Bronchial epithelial cell (primary cell): Measurements from ENCODE around the gene RNASEH1. TPM values are rescaled to one million over a fixed set of nuclear protein-coding genes. Genes with fewer than 3 reads are reported as not detected.

Experiments used
- DNase-seq: peaks from one replicate; pipeline ENCODE4 v3.0.0-alpha.2; 2010; ENCODE audit warnings: low read depth
- FAIRE-seq: peaks from 2 replicates; lab custom pipeline; 2011; peaks lifted over from hg19 to GRCh38; lab: Jason Lieb, UNC
- H3K27me3 ChIP-seq: 2 replicates; pipeline ENCODE4 v1.5.1; 2011; ENCODE audit warnings: low read length; ENCODE audit not compliant: control insufficient read depth, insufficient read depth
- H3K36me3 ChIP-seq: 2 replicates; pipeline ENCODE4 v1.5.1; 2011; ENCODE audit warnings: low read length; ENCODE audit not compliant: control insufficient read depth, insufficient read depth
- H3K4me3 ChIP-seq: 2 replicates; pipeline ENCODE4 v1.5.1; 2011; ENCODE audit warnings: mild to moderate bottlenecking, low read depth, low read length, control low read depth
- total RNA-seq: library from RNA; depleted of rRNA; stranded (reverse); fragments of >200 nt; gene quantifications from 2 replicates; pipeline ENCODE4 v1.2.1, GENCODE V29; 2014
- TF ChIP-seq, protein P1 (sequence below): IDR thresholded peaks from 2 replicates; pipeline ENCODE4 v1.5.1; 2011; ENCODE audit warnings: mild to moderate bottlenecking, moderate library complexity, low read length, control low read depth, inconsistent platforms; ENCODE audit not compliant: insufficient read depth, severe bottlenecking

The RNASEH1 gene
- total RNA-seq, 1 donor from 2014 or later: 51.9 TPM

DNA sequence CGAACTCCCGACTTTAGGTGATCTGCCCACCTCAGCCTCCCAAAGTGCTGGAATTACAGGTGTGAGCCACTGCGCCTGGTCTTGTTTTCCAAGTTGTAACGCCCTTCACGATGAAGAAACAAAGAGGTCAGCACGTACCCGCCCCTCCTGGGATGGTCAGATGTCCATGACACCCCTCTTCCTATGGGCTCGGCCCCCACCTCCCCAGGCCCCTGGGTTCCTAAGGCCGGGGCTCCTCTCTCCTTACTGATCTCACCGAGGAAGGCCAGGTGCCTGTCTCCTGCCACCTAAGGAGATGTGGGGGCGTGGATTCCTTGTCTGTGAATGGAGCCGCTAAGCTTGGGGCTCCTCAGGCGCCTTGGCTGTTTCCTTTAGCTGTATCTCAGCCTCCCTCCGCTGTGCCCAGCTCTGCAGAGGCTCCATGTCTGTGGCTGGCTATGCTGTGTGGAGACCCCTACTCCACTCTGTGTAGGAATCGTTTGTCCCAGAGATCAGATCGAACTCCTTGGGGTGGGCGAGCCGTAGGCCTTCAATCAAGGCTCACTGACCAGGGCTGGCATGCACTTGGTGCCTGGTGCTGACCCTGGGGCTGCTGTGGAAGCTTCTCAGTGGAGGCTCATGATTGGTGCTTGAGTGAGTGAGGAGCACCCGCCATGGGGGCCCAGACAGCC is 45.5 kb upstream of the RNASEH1 start:
- TF ChIP-seq, protein P1, sequence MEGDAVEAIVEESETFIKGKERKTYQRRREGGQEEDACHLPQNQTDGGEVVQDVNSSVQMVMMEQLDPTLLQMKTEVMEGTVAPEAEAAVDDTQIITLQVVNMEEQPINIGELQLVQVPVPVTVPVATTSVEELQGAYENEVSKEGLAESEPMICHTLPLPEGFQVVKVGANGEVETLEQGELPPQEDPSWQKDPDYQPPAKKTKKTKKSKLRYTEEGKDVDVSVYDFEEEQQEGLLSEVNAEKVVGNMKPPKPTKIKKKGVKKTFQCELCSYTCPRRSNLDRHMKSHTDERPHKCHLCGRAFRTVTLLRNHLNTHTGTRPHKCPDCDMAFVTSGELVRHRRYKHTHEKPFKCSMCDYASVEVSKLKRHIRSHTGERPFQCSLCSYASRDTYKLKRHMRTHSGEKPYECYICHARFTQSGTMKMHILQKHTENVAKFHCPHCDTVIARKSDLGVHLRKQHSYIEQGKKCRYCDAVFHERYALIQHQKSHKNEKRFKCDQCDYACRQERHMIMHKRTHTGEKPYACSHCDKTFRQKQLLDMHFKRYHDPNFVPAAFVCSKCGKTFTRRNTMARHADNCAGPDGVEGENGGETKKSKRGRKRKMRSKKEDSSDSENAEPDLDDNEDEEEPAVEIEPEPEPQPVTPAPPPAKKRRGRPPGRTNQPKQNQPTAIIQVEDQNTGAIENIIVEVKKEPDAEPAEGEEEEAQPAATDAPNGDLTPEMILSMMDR: no peak
- no peaks in the 10 kb centered on the region for H3K27me3 ChIP-seq
- DNase-seq: no peak
- no peak for FAIRE-seq
- H3K36me3 ChIP-seq: no peaks in the 10 kb centered on the region
- no peak overlapping the region for H3K4me3 ChIP-seq

DNA sequence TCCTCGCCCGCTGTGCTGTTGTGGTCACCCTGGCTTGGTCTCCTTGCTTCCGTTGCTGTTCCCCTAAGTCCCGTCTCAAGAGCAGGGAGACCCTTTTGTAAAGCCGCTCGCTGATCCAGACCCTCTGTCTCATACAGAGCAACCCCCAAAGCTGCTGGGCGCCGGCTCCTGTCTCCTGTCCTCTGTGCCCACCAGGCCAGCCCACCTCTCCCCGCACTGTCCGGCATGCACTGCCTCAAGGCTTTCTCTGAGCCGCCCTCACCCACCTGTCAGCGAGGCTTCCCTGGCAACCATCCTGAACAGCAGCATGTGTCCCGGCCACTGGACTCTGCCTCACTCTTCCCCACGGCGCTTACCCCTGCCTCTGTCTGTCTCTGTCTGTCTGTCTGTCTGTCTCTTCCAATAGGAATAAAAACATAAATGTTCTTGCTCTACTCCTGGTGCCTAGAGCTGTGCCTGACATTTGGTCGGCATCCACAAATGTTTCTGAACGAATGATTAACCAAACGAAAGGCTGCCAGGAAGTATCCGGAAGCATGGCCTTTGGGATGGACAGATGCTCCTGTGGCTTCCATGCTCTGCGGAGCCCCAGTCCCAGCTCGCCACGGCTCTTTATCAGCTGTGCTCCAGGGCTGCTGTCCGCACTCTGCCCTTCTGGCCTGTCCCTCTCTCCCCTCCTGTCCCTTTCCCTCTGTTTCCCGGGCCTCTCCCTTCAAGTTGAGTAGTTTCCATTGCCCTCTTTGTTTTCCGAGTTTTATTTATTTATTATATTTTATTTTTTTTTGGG is 44.6 kb upstream of the RNASEH1 start:
- Histone ChIP-seq H3K4me3 (no peak overlapping the region), H3K27me3 (no peaks in the 10 kb centered on the region), H3K36me3 (no peaks in the 10 kb centered on the region)
- TF ChIP-seq, protein P1: no peak
- no peak for DNase-seq
- FAIRE-seq: no peak

DNA sequence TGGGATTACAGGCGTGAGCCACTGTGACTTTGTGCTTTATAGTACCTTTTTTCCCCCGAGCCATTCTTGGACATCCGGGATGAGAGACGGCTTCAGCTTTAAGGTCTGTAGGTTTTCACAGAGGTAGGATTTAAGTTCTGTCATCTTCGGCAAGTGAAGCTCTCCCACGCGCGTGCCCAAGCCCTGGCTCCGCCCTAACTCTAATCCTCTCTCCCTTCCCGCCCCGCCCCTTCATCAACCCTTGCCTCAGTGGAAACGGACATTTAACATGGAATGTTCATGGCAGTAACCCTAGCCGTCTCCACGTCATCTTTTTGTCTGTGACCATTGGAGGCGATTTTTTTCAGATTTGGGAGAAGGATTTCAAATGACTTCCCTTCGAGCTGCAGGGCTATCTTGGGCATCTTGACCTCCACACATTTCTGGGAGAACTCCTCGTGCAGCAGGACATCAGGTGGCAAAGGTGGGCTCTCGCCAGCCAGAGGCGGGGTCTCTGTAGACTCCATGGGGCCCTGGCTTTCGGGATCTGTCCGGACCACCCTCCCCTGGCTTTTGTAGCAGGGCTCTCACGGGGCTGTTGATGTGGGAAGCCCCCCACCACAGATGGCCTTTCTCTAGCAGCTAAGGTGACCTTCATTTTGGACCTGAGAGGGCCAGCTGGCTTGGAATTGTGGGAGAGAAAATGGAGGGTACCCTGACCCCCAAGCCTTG is 43.6 kb upstream of the RNASEH1 start:
- TF ChIP-seq, protein P1: no peak
- Histone ChIP-seq H3K36me3 (no peaks in the 10 kb centered on the region), H3K4me3 (no peak overlapping the region), H3K27me3 (no peaks in the 10 kb centered on the region)
- DNase-seq: no peak
- no peak for FAIRE-seq

DNA sequence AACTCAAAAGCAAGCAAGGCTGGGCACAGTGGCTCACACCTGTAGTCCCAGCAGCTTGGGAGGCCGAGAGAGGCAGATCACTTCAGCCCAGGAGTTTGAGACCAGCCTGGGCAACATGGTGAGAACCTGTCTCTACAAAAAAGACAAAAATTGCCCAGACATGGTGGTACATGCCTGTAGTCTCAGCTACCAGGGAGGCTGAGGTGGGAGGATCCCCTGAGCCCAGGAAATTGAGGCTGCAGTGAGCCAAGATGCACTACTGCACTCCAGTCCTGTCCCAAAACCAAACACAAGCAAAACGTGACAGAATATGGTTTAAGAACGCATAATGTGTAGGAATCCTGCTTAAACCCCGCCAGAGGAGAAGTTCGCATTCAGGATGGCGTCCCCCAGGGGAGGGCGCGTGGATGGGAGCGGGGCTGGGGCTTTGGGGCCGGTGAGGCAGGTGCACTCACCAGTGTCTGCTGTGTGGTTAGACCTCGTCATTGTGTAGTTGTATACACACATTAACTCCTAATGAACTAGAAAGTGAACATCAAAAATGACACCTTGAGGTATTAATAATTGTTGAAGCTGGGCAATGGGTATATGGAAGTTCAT is 42.2 kb upstream of the RNASEH1 start:
- Histone ChIP-seq H3K36me3 (no peaks in the 10 kb centered on the region), H3K4me3 (no peak overlapping the region), H3K27me3 (no peaks in the 10 kb centered on the region)
- FAIRE-seq (no peak), DNase-seq (no peak)
- TF ChIP-seq, protein P1: no peak

DNA sequence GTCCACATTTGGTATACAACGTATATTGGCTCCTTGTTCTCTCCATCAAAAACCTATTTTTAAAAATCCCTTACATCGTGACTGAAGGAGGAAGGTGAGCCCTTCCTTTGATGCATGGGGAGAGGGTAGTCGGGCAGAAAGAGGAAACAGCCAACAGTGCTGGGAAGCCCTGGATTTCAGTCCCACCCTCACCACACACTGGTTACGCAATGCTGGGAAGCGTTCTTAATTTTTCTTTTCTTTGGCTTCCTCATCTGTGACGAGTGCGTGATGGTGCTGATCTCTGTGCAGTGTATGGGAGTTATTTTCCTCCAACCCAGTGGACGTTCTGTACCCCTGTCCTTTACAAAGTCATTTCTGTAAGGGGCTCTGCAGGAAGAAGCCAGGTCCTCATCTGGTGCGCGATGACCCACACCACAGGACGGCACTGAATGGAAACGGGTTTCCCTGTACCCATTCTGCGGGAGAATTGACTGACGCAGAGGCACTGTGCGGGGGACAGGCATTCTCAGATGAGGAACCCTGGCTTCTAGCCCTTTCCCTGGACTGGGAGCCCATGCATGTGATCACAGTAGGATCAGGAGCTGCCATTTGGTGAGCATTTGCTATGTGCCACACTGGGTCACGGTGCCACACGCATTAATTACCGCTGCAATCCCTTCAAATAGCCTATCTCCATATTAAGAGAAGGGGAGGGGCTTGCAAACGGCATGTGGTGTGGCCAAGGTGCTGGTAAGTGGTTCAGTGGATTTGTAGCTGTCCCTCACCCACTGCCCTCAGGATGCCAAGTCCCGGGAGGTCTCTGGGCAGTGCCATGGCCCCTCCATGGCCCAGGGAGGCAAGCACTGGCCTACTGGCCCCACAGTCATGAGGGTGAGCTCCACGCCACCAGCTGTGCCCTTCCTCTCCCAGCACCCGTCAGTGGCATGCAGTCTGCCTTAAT is 41.0 kb upstream of the RNASEH1 start:
- FAIRE-seq: no peak
- Histone ChIP-seq H3K27me3 (no peaks in the 10 kb centered on the region), H3K36me3 (no peaks in the 10 kb centered on the region), H3K4me3 (no peak overlapping the region)
- TF ChIP-seq, protein P1: no peak
- no peak for DNase-seq
